Gastrocnemius medialis (tissue), 4 donors: ENCODE data around the gene MEN1. TPM values are rescaled to one million over a fixed set of nuclear protein-coding genes. Genes with fewer than 3 reads are reported as not detected.

Experiments
- ATAC-seq, 2 donors: fragments of 150-250 bp; one replicate each; pipeline ENCODE4 v1.9.1; 2016
- DNase-seq, 2 donors: peaks; one replicate each; pipeline ENCODE4 v3.0.0-alpha.2; 2019
- H3K27ac ChIP-seq, 4 donors: fragments of 200-600 bp; sonication (generic); 1 replicate in 1 of 4; 2 replicates in 3 of 4; pipeline ENCODE4 v1.5.1; 2016 to 2018; ENCODE audit warnings: mild to moderate bottlenecking in 2 of 4, moderate library complexity in 1 of 4
- H3K27me3 ChIP-seq, 3 donors: fragments of 200-600 bp; sonication (generic) in 2 of 3; 1 replicate in 1 of 3; 2 replicates in 2 of 3; pipeline versions ENCODE4 v1.5.1 to v1.6.0; 2016 to 2019; ENCODE audit warnings: mild to moderate bottlenecking in 1 of 3, moderate library complexity in 1 of 3
- H3K36me3 ChIP-seq, 2 donors: fragments of 200-600 bp; sonication (generic) in 1 of 2; one replicate each; pipeline ENCODE4 v1.5.1; 2017 to 2018
- H3K4me1 ChIP-seq, 2 donors: fragments of 200-600 bp; sonication (generic) in 1 of 2; one replicate each; pipeline ENCODE4 v1.5.1; 2016 to 2017; ENCODE audit warnings: mild to moderate bottlenecking in 2 of 2
- H3K4me3 ChIP-seq, 4 donors: fragments of 200-600 bp; sonication (generic) in 3 of 4; 1 replicate in 1 of 4; 2 replicates in 3 of 4; pipeline ENCODE4 v1.5.1; 2016 to 2019; ENCODE audit warnings: mild to moderate bottlenecking in 2 of 4
- H3K9me3 ChIP-seq, 3 donors: fragments of 200-600 bp; sonication (generic) in 2 of 3; 1 replicate in 1 of 3; 2 replicates in 2 of 3; pipeline ENCODE4 v1.5.1; 2016 to 2019
- POLR2A ChIP-seq, 2 donors: fragments of 450-650 bp; IDR thresholded peaks; one replicate each; pipeline ENCODE4 v1.6.1; 2017; ENCODE audit warnings: antibody characterized with exemption in 2 of 2, mild to moderate bottlenecking in 2 of 2, moderate library complexity in 2 of 2
- in situ Hi-C, 4 donors: fragments of 200-750 bp; cut with MboI; loops; one replicate each; pipeline versions ENCODE4 v1.15.0 to v1.8.0; 2017; ENCODE audit warnings: low sequenced_read_pairs in 4 of 4
- intact Hi-C: fragments of 100-400 bp; cut with DNase I; formaldehyde crosslinking; loops from one replicate; pipeline ENCODE4 v1.15.1; 2023; ENCODE audit warnings: low total_unique reads
- total RNA-seq, 4 donors: library from RNA; depleted of rRNA; stranded (reverse); fragments of >200 nt; gene quantifications; one replicate each; pipeline versions ENCODE4 v1.1.0 to v1.2.3, GENCODE V29; 2016
- TF ChIP-seq, protein P1 (sequence below), 5 experiments: fragments of 450-650 bp in 3 of 5; fragments of 200-600 bp in 2 of 5; sonication (generic) in 2 of 5; IDR thresholded peaks in 4 of 5; conservative IDR thresholded peaks in 1 of 5; 1 replicate in 4 of 5; 2 replicates in 1 of 5; pipeline ENCODE4 v1.5.1; 2016 to 2019; ENCODE audit warnings: antibody characterized with exemption in 5 of 5, mild to moderate bottlenecking in 3 of 5, moderate library complexity in 3 of 5

Gene MEN1
- total RNA-seq, 4 donors from 2014 or later = 7.4 to 12.2 (median 9.8) TPM

DNA sequence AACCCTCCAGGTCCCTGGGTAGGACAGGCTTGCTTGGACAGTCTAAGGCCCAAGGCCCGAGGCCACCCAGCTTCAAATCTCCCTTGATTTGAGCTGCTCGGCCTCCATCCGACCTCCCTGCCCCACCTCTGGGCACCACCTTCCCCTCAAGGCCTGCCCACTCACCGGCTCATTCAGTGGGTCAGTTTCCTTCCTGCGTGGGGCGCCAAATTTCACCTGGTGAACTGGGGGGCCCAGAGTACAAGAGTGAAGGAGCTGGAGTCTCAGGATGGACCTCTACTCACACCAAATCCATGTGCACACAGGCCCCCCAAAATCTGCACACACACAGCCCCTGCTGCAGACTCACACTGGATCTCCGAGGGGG, 11.1 kb downstream of the MEN1 start:
- intact Hi-C loops = no loop called here
- DNase-seq = no peak
- Histone ChIP-seq H3K36me3 (peaks cover 0 to 6% of the 10 kb centered on the region in 2 donors), H3K4me1 (peaks cover 12 to 14% of the 10 kb centered on the region in 2 donors), H3K9me3 (no peaks in the 10 kb centered on the region), H3K27me3 (no peaks in the 10 kb centered on the region), H3K27ac (no peak overlapping the region), H3K4me3 (no peak overlapping the region)
- no peak for ATAC-seq
- TF ChIP-seq POLR2A (IDR thresholded peaks at IDR 0.05) = no peak
- TF ChIP-seq, protein P1, sequence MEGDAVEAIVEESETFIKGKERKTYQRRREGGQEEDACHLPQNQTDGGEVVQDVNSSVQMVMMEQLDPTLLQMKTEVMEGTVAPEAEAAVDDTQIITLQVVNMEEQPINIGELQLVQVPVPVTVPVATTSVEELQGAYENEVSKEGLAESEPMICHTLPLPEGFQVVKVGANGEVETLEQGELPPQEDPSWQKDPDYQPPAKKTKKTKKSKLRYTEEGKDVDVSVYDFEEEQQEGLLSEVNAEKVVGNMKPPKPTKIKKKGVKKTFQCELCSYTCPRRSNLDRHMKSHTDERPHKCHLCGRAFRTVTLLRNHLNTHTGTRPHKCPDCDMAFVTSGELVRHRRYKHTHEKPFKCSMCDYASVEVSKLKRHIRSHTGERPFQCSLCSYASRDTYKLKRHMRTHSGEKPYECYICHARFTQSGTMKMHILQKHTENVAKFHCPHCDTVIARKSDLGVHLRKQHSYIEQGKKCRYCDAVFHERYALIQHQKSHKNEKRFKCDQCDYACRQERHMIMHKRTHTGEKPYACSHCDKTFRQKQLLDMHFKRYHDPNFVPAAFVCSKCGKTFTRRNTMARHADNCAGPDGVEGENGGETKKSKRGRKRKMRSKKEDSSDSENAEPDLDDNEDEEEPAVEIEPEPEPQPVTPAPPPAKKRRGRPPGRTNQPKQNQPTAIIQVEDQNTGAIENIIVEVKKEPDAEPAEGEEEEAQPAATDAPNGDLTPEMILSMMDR (IDR thresholded peaks at IDR 0.05 in 4 of 5, conservative IDR thresholded peaks at IDR 0.05 in 1 of 5) = no peak
- in situ Hi-C loops = no loop called here

DNA sequence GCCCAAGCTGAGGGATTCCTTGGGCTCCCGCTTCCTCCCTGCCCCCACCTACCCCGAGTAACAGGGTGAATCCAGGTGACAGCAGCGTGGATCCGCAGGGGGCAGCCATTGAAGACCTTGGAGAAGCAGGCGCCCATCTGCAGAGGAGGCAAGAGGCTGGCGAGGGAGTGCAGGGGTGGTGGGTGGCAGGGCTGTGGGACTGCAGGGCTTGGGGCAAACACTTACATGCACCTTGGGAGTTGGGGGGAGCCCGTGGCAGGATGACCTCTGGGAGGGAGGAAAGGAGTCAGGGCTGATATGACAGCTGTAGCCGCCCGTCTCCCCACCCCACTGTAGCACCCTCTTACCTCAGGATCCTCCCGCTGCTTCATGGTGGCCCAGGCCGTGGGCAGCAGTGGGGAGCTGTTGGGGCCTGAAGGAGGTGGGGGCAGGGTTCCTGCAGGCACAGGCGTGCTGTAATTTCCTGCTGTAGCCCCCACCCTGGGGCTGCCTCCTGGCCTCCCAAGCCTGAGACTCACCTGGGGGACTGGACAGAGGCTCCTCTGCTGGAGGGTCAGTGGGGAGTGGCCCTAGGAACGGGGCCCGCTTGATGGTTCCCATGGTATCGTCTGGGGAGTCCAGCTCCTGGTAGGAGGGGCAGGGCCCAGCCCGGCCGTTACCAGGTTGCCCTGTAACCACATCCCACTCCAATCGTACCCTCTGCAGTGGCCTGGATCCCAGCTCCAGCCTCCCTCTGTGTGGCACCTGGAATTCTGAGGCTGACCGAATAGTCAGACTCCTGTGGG, 13.4 kb downstream of the MEN1 start:
- in situ Hi-C loops (no loop called here), intact Hi-C loops (no loop called here)
- Histone ChIP-seq H3K36me3 (peaks cover 0 to 6% of the 10 kb centered on the region in 2 donors), H3K4me3 (no peak overlapping the region), H3K27me3 (no peaks in the 10 kb centered on the region), H3K4me1 (no peaks in the 10 kb centered on the region), H3K27ac (no peak overlapping the region), H3K9me3 (no peaks in the 10 kb centered on the region)
- ATAC-seq (no peak), DNase-seq (no peak)
- TF ChIP-seq, protein P1 (IDR thresholded peaks at IDR 0.05 in 4 of 5, conservative IDR thresholded peaks at IDR 0.05 in 1 of 5) = no peak
- no peak for TF ChIP-seq POLR2A (IDR thresholded peaks at IDR 0.05)

DNA sequence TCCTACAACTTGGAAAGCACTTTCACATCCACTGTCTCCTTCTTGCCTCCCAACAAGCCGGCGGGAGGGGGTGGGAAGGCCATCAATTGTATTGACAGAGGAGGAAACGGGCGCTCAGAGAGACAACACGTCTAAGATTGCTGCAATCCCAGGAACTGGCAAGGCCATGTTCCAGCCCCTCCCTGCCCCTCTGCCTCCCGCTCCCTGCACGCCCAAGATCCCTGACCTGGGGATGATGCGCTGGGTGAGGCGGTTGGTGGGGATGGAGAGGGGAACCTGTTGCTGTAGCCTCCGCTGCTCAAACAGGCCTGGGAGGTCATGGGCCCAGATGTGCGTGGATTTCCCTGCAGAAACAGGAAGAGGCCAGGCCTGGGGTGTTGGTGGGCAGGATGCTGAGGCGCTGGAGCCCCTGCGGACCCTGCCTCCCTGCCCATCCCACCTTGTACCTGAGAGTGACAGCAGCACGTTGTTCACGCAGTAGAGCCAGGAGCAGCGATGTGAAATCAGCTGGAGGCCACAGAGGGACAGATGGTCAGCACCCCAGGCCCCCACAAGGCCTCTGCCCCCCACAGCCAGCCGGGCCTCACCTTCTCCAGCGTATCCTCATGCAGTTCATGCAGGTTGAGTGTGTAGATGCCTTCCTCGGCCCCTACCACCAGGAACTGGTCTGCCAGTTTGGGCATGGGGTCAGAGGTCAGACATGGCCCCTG, 14.1 kb downstream of the MEN1 start:
- Histone ChIP-seq H3K4me1 (no peaks in the 10 kb centered on the region), H3K36me3 (peaks cover 0 to 6% of the 10 kb centered on the region in 2 donors), H3K27me3 (no peaks in the 10 kb centered on the region), H3K9me3 (no peaks in the 10 kb centered on the region), H3K4me3 (no peak overlapping the region), H3K27ac (no peak overlapping the region)
- ATAC-seq = no peak
- in situ Hi-C loops = no loop called here
- intact Hi-C loops = no loop called here
- no peak for DNase-seq
- TF ChIP-seq POLR2A (IDR thresholded peaks at IDR 0.05) = no peak
- TF ChIP-seq, protein P1 (IDR thresholded peaks at IDR 0.05 in 4 of 5, conservative IDR thresholded peaks at IDR 0.05 in 1 of 5) = no peak

DNA sequence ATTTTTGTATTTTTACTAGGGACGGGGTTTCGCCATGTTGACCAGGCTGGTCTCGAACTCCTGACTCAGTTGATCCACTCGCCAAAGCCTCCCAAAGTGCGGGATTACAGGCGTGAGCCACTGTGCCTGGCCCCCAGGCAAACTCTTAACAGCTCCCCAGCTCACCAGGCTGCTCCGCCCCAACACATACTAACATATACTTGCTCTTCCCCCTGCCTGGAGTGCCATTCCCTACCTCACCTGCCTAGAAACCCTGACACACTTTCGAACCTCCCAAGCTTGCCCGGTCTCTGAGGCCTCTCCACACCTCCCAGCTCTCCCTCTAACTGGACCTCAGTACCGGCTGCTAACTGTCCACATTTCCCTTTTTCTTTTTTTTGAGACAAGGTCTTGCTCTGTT, 15.8 kb downstream of the MEN1 start:
- Histone ChIP-seq H3K9me3 (no peaks in the 10 kb centered on the region), H3K27ac (no peak overlapping the region), H3K36me3 (peaks cover 0 to 11% of the 10 kb centered on the region in 2 donors), H3K4me1 (no peaks in the 10 kb centered on the region), H3K4me3 (no peak overlapping the region), H3K27me3 (no peaks in the 10 kb centered on the region)
- ATAC-seq (no peak), DNase-seq (no peak)
- intact Hi-C loops (no loop called here), in situ Hi-C loops (no loop called here)
- TF ChIP-seq POLR2A (IDR thresholded peaks at IDR 0.05) = no peak
- TF ChIP-seq, protein P1 (IDR thresholded peaks at IDR 0.05 in 4 of 5, conservative IDR thresholded peaks at IDR 0.05 in 1 of 5) = no peak
